Measurements from ENCODE around the gene UBE3B. TPM values are rescaled to one million over a fixed set of nuclear protein-coding genes. Genes with fewer than 3 reads are reported as not detected.

UBE3B gene
- total RNA-seq, 1 donor from 2014 or later: 54.1 TPM

DNA sequence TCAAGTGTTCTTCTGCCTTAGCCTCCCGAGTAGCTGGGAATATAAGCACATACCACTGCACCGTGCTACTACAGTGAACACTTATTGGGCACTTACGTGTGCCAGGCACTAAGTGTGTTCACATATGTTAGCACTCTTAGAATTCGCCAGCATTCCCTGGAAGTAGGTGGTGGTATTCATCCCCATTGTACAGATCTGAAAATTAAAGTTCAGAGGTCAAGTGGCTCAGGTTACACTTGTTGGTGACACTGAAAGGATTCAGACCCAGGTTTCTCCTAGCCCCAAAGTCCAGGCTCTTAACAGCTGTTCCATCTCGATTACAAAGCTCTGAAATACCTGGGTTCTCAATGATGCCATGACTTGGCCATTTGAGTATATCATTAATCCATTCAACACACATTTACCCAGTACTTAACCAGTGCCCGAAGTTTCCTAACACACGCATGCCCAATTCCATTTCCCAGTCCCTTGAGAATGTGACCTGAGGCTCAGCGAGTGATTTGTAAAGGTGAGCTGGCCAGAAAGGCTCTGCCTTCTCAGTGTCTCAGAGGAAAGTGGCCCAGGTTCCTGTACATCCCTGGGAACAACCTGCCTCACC lies 101.0 kb downstream of the UBE3B start:
- DNase-seq: no peak

- DNase-seq: no peak
These were observed 102.2 kb downstream of the UBE3B start for GRCh38 chr12:109579639-109580038.

DNA sequence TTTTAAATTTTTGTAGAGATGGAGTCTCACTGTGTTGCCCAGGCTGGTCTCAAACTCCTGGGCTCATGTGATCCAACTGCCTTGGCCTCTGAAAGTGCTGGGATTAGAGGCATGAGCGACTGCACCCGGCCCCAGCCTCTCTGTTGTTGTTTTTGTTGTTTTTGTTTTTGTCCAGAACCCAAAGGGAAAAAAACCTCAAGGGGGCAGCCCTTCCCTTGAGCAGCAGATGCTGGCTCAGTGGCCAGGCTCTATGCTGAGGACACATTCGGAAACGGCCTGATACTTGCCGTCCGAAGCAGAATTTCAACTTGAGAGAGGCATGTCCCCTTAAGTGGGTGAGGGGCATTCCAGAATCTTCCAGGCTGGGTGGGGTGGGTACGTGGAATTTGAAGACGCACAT lies 102.8 kb downstream of the UBE3B start:
- DNase-seq: no peak

GRCh38 chr12:109580684-109581333 lies 103.4 kb downstream of the UBE3B start:
- DNase-seq: no peak

DNA sequence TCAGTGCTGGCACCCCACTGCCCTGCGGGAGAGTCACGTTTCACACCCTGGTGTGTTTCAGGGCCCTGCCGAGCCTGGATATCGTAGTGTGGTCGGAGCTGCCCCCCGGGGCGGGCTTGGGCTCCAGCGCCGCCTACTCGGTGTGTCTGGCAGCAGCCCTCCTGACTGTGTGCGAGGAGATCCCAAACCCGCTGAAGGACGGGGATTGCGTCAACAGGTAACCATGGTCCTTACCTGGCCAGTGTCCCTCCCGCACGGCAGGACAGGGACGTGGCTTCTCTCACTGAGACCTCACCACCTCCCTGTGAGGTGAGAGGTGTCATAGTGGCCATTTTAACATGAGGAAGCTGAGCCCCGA lies 103.9 kb downstream of the UBE3B start:
- DNase-seq: no peak

DNA sequence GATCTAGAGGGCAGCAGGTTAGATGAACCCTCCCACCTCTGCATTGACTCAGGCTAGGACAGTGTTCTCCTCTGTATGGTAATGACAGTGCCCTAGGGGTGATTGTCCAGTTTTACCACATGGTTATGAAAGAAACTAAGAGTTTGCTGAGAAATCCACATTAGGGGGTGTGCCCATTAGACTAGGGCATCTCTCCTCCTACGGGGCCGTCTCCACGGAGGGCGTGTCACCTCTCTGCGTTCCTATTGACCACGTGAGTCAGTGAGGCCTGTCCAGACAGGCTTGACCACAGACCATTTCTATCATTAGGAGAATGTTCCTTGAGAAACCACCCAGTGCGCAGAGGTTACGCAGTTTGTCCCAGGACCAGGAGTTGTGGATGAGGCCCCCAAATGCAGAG lies 104.4 kb downstream of the UBE3B start:
- no peak for DNase-seq

DNA sequence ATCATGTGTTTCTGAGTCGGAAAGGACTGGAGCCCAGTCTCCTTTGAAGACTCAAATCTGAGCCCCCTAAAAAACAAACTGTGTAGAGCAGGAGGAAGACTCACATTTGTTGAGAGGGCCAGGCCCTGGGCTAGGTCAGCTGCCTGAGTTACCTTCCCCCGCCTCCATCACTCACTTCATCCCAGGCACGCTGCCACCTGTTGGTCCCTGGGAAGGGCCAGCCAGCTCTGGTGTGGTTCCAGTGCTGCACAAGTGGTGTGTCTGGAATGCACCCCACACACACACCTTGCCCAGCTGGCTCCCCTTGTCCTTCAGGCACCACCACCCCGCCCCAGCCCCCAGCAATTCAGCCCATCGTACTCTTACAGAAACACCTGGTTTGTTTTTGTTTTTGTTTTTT lies 105.2 kb downstream of the UBE3B start:
- no peak for DNase-seq

GRCh38 chr12:109583733-109584132 lies 106.3 kb downstream of the UBE3B start:
- no peak for DNase-seq

Other genes with a start within 250 kb of the UBE3B start
- gene FOXN4, start 168.3 kb upstream of the UBE3B start, total RNA-seq: not detected in 2 replicates
- gene MYO1H, start 129.7 kb upstream of the UBE3B start, total RNA-seq: not detected in 2 replicates
- gene KCTD10, start 334 bp upstream of the UBE3B start, total RNA-seq: 74.5 and 85.6 TPM in 2 replicates
- gene MMAB, start 95.9 kb downstream of the UBE3B start, total RNA-seq: 14.0 and 26.9 TPM in 2 replicates
- 18.2 and 34.2 TPM in 2 replicates for gene MVK, start 96.2 kb downstream of the UBE3B start, total RNA-seq
- gene FAM222A, start 236.2 kb downstream of the UBE3B start, total RNA-seq: 0.17 and 0.65 TPM in 2 replicates

All from dermis blood vessel endothelial cell (primary cell).